ENCODE results near the gene RIMBP2. TPM values are rescaled to one million over a fixed set of nuclear protein-coding genes. Genes with fewer than 3 reads are reported as not detected.

Gene RIMBP2
- total and polyA plus RNA-seq, 2 donors = 0.47 to 0.78 TPM

- Histone ChIP-seq H3K27me3 (ENCODE audit: control insufficient read depth in 2 of 2, insufficient read depth in 1 of 2, low read length in 1 of 2) (peaks cover 10 to 21% of the 10 kb centered on the region in 2 donors), H3K4me3 (ENCODE audit: low read length in 2 of 2) (no peak overlapping the region), H3K9me3 (ENCODE audit: control insufficient read depth in 2 of 2, insufficient read depth in 1 of 2, low read length in 1 of 2) (no peaks in the 10 kb centered on the region), H3K36me3 (ENCODE audit: control insufficient read depth in 2 of 2, insufficient read depth in 2 of 2, low read length in 1 of 2) (no peaks in the 10 kb centered on the region), H3K4me1 (ENCODE audit: control insufficient read depth in 2 of 2, insufficient read depth in 2 of 2, low read length in 2 of 2) (peaks cover 0 to 7% of the 10 kb centered on the region in 2 donors), H3K27ac (ENCODE audit: low read depth in 1 of 2, low read length in 1 of 2) (no peak overlapping the region)
- no peak for DNase-seq (ENCODE audit: low read depth in 6 of 9, low spot score in 9 of 9)
- 80% methylated on average over 29 of the region's 29 CpGs for WGBS
Measured at GRCh38 chr12:130709151-130709970, 6.7 kb downstream of the RIMBP2 start.

- WGBS = 96% methylated on average over 12 of the region's 12 CpGs
- H3K27me3 ChIP-seq (ENCODE audit: control insufficient read depth in 2 of 2, insufficient read depth in 1 of 2, low read length in 1 of 2) = peaks cover 3 to 13% of the 10 kb centered on the region in 2 donors
- H3K27ac ChIP-seq (ENCODE audit: low read depth in 1 of 2, low read length in 1 of 2) = no peak overlapping the region
- no peaks in the 10 kb centered on the region for H3K9me3 ChIP-seq (ENCODE audit: control insufficient read depth in 2 of 2, insufficient read depth in 1 of 2, low read length in 1 of 2)
- H3K4me1 ChIP-seq (ENCODE audit: control insufficient read depth in 2 of 2, insufficient read depth in 2 of 2, low read length in 2 of 2) = peaks cover 0 to 4% of the 10 kb centered on the region in 2 donors
- no peaks in the 10 kb centered on the region for H3K36me3 ChIP-seq (ENCODE audit: control insufficient read depth in 2 of 2, insufficient read depth in 2 of 2, low read length in 1 of 2)
- H3K4me3 ChIP-seq (ENCODE audit: low read length in 2 of 2) = no peak overlapping the region
- DNase-seq (ENCODE audit: low read depth in 6 of 9, low spot score in 9 of 9) = no peak
Measured at GRCh38 chr12:130708648-130709047, 7.5 kb downstream of the RIMBP2 start.

DNA sequence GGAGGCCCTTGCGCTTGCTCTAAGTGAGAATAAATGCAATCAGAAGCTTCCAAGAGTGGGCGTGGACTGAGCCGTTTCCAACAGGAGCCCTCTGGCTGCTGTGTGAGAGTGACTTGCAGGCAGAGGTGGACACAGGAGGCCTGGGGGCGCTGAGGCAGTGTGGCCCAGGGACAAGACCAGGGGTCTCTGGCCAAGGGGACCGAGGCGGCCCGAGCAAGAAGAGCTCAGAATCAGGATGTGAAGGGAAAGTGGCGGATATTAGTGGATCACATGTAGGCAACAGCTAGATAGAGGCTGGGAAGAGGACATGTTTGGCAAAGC is 8.6 kb downstream of the RIMBP2 start:
- Histone ChIP-seq H3K36me3 (ENCODE audit: control insufficient read depth in 2 of 2, insufficient read depth in 2 of 2, low read length in 1 of 2) (no peaks in the 10 kb centered on the region), H3K27me3 (ENCODE audit: control insufficient read depth in 2 of 2, insufficient read depth in 1 of 2, low read length in 1 of 2) (peaks cover 0 to 5% of the 10 kb centered on the region in 2 donors), H3K27ac (ENCODE audit: low read depth in 1 of 2, low read length in 1 of 2) (no peak overlapping the region), H3K4me1 (ENCODE audit: control insufficient read depth in 2 of 2, insufficient read depth in 2 of 2, low read length in 2 of 2) (peaks cover 0 to 2% of the 10 kb centered on the region in 2 donors), H3K4me3 (ENCODE audit: low read length in 2 of 2) (no peak overlapping the region), H3K9me3 (ENCODE audit: control insufficient read depth in 2 of 2, insufficient read depth in 1 of 2, low read length in 1 of 2) (no peaks in the 10 kb centered on the region)
- DNase-seq (ENCODE audit: low read depth in 6 of 9, low spot score in 9 of 9) = no peak
- WGBS = 97% methylated on average over 8 of the region's 8 CpGs

- peaks cover 0 to 2% of the 10 kb centered on the region in 2 donors for H3K27me3 ChIP-seq (ENCODE audit: control insufficient read depth in 2 of 2, insufficient read depth in 1 of 2, low read length in 1 of 2)
- no peaks in the 10 kb centered on the region for H3K36me3 ChIP-seq (ENCODE audit: control insufficient read depth in 2 of 2, insufficient read depth in 2 of 2, low read length in 1 of 2)
- H3K4me1 ChIP-seq (ENCODE audit: control insufficient read depth in 2 of 2, insufficient read depth in 2 of 2, low read length in 2 of 2) = peaks cover 0 to 2% of the 10 kb centered on the region in 2 donors
- WGBS = 97% methylated on average over 15 of the region's 15 CpGs
- H3K9me3 ChIP-seq (ENCODE audit: control insufficient read depth in 2 of 2, insufficient read depth in 1 of 2, low read length in 1 of 2) = no peaks in the 10 kb centered on the region
- no peak for DNase-seq (ENCODE audit: low read depth in 6 of 9, low spot score in 9 of 9)
- no peak overlapping the region for H3K4me3 ChIP-seq (ENCODE audit: low read length in 2 of 2)
- H3K27ac ChIP-seq (ENCODE audit: low read depth in 1 of 2, low read length in 1 of 2) = no peak overlapping the region
Measured at GRCh38 chr12:130706885-130707570, 9.1 kb downstream of the RIMBP2 start.

- no peaks in the 10 kb centered on the region for H3K36me3 ChIP-seq (ENCODE audit: control insufficient read depth in 2 of 2, insufficient read depth in 2 of 2, low read length in 1 of 2)
- H3K4me3 ChIP-seq (ENCODE audit: low read length in 2 of 2) = no peak overlapping the region
- no peak overlapping the region for H3K27ac ChIP-seq (ENCODE audit: low read depth in 1 of 2, low read length in 1 of 2)
- H3K9me3 ChIP-seq (ENCODE audit: control insufficient read depth in 2 of 2, insufficient read depth in 1 of 2, low read length in 1 of 2) = no peaks in the 10 kb centered on the region
- 97% methylated on average over 16 of the region's 16 CpGs for WGBS
- DNase-seq (ENCODE audit: low read depth in 6 of 9, low spot score in 9 of 9) = no peak
- no peaks in the 10 kb centered on the region for H3K27me3 ChIP-seq (ENCODE audit: control insufficient read depth in 2 of 2, insufficient read depth in 1 of 2, low read length in 1 of 2)
- H3K4me1 ChIP-seq (ENCODE audit: control insufficient read depth in 2 of 2, insufficient read depth in 2 of 2, low read length in 2 of 2) = no peaks in the 10 kb centered on the region
Measured at GRCh38 chr12:130706311-130706710, 9.8 kb downstream of the RIMBP2 start.

GRCh38 chr12:130705178-130705822 is 10.8 kb downstream of the RIMBP2 start:
- Histone ChIP-seq H3K27ac (ENCODE audit: low read depth in 1 of 2, low read length in 1 of 2) (no peak overlapping the region), H3K4me3 (ENCODE audit: low read length in 2 of 2) (no peak overlapping the region), H3K9me3 (ENCODE audit: control insufficient read depth in 2 of 2, insufficient read depth in 1 of 2, low read length in 1 of 2) (no peaks in the 10 kb centered on the region), H3K4me1 (ENCODE audit: control insufficient read depth in 2 of 2, insufficient read depth in 2 of 2, low read length in 2 of 2) (no peaks in the 10 kb centered on the region), H3K36me3 (ENCODE audit: control insufficient read depth in 2 of 2, insufficient read depth in 2 of 2, low read length in 1 of 2) (no peaks in the 10 kb centered on the region), H3K27me3 (ENCODE audit: control insufficient read depth in 2 of 2, insufficient read depth in 1 of 2, low read length in 1 of 2) (no peaks in the 10 kb centered on the region)
- DNase-seq (ENCODE audit: low read depth in 6 of 9, low spot score in 9 of 9) = no peak
- 85% methylated on average over 23 of the region's 23 CpGs for WGBS

- H3K4me1 ChIP-seq (ENCODE audit: control insufficient read depth in 2 of 2, insufficient read depth in 2 of 2, low read length in 2 of 2) = no peaks in the 10 kb centered on the region
- no peak for DNase-seq (ENCODE audit: low read depth in 6 of 9, low spot score in 9 of 9)
- no peaks in the 10 kb centered on the region for H3K27me3 ChIP-seq (ENCODE audit: control insufficient read depth in 2 of 2, insufficient read depth in 1 of 2, low read length in 1 of 2)
- H3K9me3 ChIP-seq (ENCODE audit: control insufficient read depth in 2 of 2, insufficient read depth in 1 of 2, low read length in 1 of 2) = no peaks in the 10 kb centered on the region
- H3K27ac ChIP-seq (ENCODE audit: low read depth in 1 of 2, low read length in 1 of 2) = no peak overlapping the region
- H3K36me3 ChIP-seq (ENCODE audit: control insufficient read depth in 2 of 2, insufficient read depth in 2 of 2, low read length in 1 of 2) = no peaks in the 10 kb centered on the region
- H3K4me3 ChIP-seq (ENCODE audit: low read length in 2 of 2) = no peak overlapping the region
- WGBS = 93% methylated on average over 13 of the region's 13 CpGs
Measured at GRCh38 chr12:130704606-130705005, 11.5 kb downstream of the RIMBP2 start.

- Histone ChIP-seq H3K36me3 (ENCODE audit: control insufficient read depth in 2 of 2, insufficient read depth in 2 of 2, low read length in 1 of 2) (no peaks in the 10 kb centered on the region), H3K27ac (ENCODE audit: low read depth in 1 of 2, low read length in 1 of 2) (no peak overlapping the region), H3K4me3 (ENCODE audit: low read length in 2 of 2) (no peak overlapping the region), H3K9me3 (ENCODE audit: control insufficient read depth in 2 of 2, insufficient read depth in 1 of 2, low read length in 1 of 2) (no peaks in the 10 kb centered on the region), H3K27me3 (ENCODE audit: control insufficient read depth in 2 of 2, insufficient read depth in 1 of 2, low read length in 1 of 2) (no peaks in the 10 kb centered on the region), H3K4me1 (ENCODE audit: control insufficient read depth in 2 of 2, insufficient read depth in 2 of 2, low read length in 2 of 2) (no peaks in the 10 kb centered on the region)
- 82% methylated on average over 15 of the region's 15 CpGs for WGBS
- DNase-seq (ENCODE audit: low read depth in 6 of 9, low spot score in 9 of 9) = no peak
Measured at GRCh38 chr12:130703733-130704375, 12.2 kb downstream of the RIMBP2 start.

All from thymus (tissue), 11 donors.